Dedifferentiated amniotic fluid mesenchymal stem cell (primary cell): ENCODE results near the gene IGFBP4.
A peak's percentile ranks its signal among the peaks of the same experiment; 100 is the strongest.

ENCODE experiments used
- DNase-seq: peaks from one replicate; pipeline ENCODE4 v3.0.0-alpha.2; 2016; ENCODE audit errors: extremely low spot score

IGFBP4 gene

GRCh38 chr17:40471846-40472732 lies 28.8 kb downstream of the IGFBP4 start:
- no peak for DNase-seq

- DNase-seq = no peak
Observed at GRCh38 chr17:40472733-40473452, 29.6 kb downstream of the IGFBP4 start.

- no peak for DNase-seq
Observed at GRCh38 chr17:40473573-40474365, 30.5 kb downstream of the IGFBP4 start.

GRCh38 chr17:40474419-40475002 lies 31.3 kb downstream of the IGFBP4 start:
- no peak for DNase-seq

GRCh38 chr17:40475234-40475908 lies 32.1 kb downstream of the IGFBP4 start:
- no peak for DNase-seq

- no peak for DNase-seq
Observed at GRCh38 chr17:40477796-40478195, 34.5 kb downstream of the IGFBP4 start.

- DNase-seq = no peak
Observed at GRCh38 chr17:40478486-40478885, 35.2 kb downstream of the IGFBP4 start.

- DNase-seq = no peak
Observed at GRCh38 chr17:40479754-40480480, 36.7 kb downstream of the IGFBP4 start.

GRCh38 chr17:40480501-40481003 lies 37.3 kb downstream of the IGFBP4 start:
- DNase-seq = peak; percentile 57

- no peak for DNase-seq
Observed at GRCh38 chr17:40481106-40481505, 37.9 kb downstream of the IGFBP4 start.

GRCh38 chr17:40482722-40483121 lies 39.5 kb downstream of the IGFBP4 start:
- DNase-seq = no peak

GRCh38 chr17:40483679-40484078 lies 40.4 kb downstream of the IGFBP4 start:
- DNase-seq = no peak

- no peak for DNase-seq
Observed at GRCh38 chr17:40484285-40484972, 41.2 kb downstream of the IGFBP4 start.

GRCh38 chr17:40484973-40485530 lies 41.8 kb downstream of the IGFBP4 start:
- DNase-seq = no peak

GRCh38 chr17:40485851-40486521 lies 42.7 kb downstream of the IGFBP4 start:
- DNase-seq = peak; percentile 94

GRCh38 chr17:40486522-40487370 lies 43.5 kb downstream of the IGFBP4 start:
- DNase-seq = no peak

GRCh38 chr17:40487371-40488020 lies 44.2 kb downstream of the IGFBP4 start:
- no peak for DNase-seq
